Suprapubic skin (tissue), 4 donors: Measurements from ENCODE around the gene MNS1. TPM values are rescaled to one million over a fixed set of nuclear protein-coding genes. Genes with fewer than 3 reads are reported as not detected.
"Not testable (repeated sequence)": the region's sequence is repeated elsewhere in the genome, so short reads cannot be mapped to it uniquely, and the experiment has no call there.

Source experiments
- DNase-seq, 2 donors: peaks; one replicate each; pipeline ENCODE4 v3.0.0-alpha.2; 2019; ENCODE audit warnings: low spot score in 2 of 2
- H3K27ac ChIP-seq: fragments of 200-600 bp; sonication (generic); one replicate; pipeline ENCODE4 v1.5.1; 2019
- H3K27me3 ChIP-seq: fragments of 200-600 bp; sonication (generic); one replicate; pipeline ENCODE4 v1.5.1; 2019
- H3K36me3 ChIP-seq: fragments of 200-600 bp; sonication (generic); one replicate; pipeline ENCODE4 v1.5.1; 2019
- H3K4me1 ChIP-seq: fragments of 200-600 bp; sonication (generic); one replicate; pipeline ENCODE4 v1.5.1; 2019
- H3K4me3 ChIP-seq: fragments of 200-600 bp; sonication (generic); one replicate; pipeline ENCODE4 v1.5.1; 2019; ENCODE audit warnings: mild to moderate bottlenecking
- H3K9me3 ChIP-seq: fragments of 200-600 bp; sonication (generic); one replicate; pipeline ENCODE4 v1.5.1; 2019
- CTCF ChIP-seq, 2 donors: fragments of 200-600 bp in 1 of 2; fragments of 450-650 bp in 1 of 2; sonication (generic) in 1 of 2; IDR thresholded peaks; one replicate each; pipeline ENCODE4 v1.5.1; 2016 to 2019; ENCODE audit warnings: antibody characterized with exemption in 2 of 2, mild to moderate bottlenecking in 1 of 2, moderate library complexity in 1 of 2
- EP300 ChIP-seq: sonication (generic); formaldehyde crosslinking; IDR thresholded peaks from one replicate; pipeline ENCODE4 v1.6.1; 2017; ENCODE audit warnings: antibody characterized with exemption
- POLR2A ChIP-seq, 2 donors: fragments of 450-650 bp; IDR thresholded peaks; one replicate each; pipeline ENCODE4 v1.6.1; 2017; ENCODE audit warnings: antibody characterized with exemption in 2 of 2, mild to moderate bottlenecking in 2 of 2, moderate library complexity in 2 of 2
- POLR2AphosphoS5 ChIP-seq, 3 donors: sonication (generic); formaldehyde crosslinking; IDR thresholded peaks; one replicate each; pipeline ENCODE4 v1.6.1; 2017; ENCODE audit warnings: antibody characterized with exemption in 3 of 3
- WGBS: methylation state at CpG from one replicate; pipeline ENCODE4 v1.1.5; 2018; 5-methylcytosine and 5-hydroxymethylcytosine counted together
- total RNA-seq, 4 donors: library from RNA; depleted of rRNA; stranded (reverse); fragments of >200 nt; gene quantifications; one replicate each; pipeline ENCODE4 v1.1.0, GENCODE V29; 2016

Gene MNS1
- total RNA-seq, 4 donors from 2014 or later = 0.23 to 1.6 TPM; not detected in 2

GRCh38 chr15:56411122-56411749 lies 53.7 kb downstream of the MNS1 start:
- DNase-seq = no peak
- no peak for TF ChIP-seq POLR2A (IDR thresholded peaks at IDR 0.05)
- TF ChIP-seq CTCF (IDR thresholded peaks at IDR 0.05) = no peak
- TF ChIP-seq EP300 = no peak
- TF ChIP-seq POLR2AphosphoS5 (IDR thresholded peaks at IDR 0.05) = no peak
- Histone ChIP-seq H3K36me3 (no peaks in the 10 kb centered on the region), H3K4me3 (no peak overlapping the region), H3K27me3 (no peaks in the 10 kb centered on the region), H3K9me3 (peaks cover 3% of the 10 kb centered on the region), H3K27ac (no peak overlapping the region), H3K4me1 (no peaks in the 10 kb centered on the region)
- 70% methylated on average over 2 of the region's 2 CpGs for WGBS

- H3K4me3 ChIP-seq = no peak overlapping the region
- no peaks in the 10 kb centered on the region for H3K27me3 ChIP-seq
- no peak for DNase-seq
- peaks cover 5% of the 10 kb centered on the region for H3K9me3 ChIP-seq
- no peak overlapping the region for H3K27ac ChIP-seq
- no peaks in the 10 kb centered on the region for H3K4me1 ChIP-seq
- H3K36me3 ChIP-seq = no peaks in the 10 kb centered on the region
- TF ChIP-seq POLR2AphosphoS5 (IDR thresholded peaks at IDR 0.05) (no peak), CTCF (IDR thresholded peaks at IDR 0.05) (no peak), EP300 (no peak), POLR2A (IDR thresholded peaks at IDR 0.05) (no peak)
Measured at GRCh38 chr15:56410721-56411120, 54.2 kb downstream of the MNS1 start.

- H3K9me3 ChIP-seq, H3K4me3 ChIP-seq, H3K27ac ChIP-seq, H3K36me3 ChIP-seq, H3K4me1 ChIP-seq, H3K27me3 ChIP-seq: not testable (repeated sequence)
- DNase-seq = peak in 1 of 2 donors; percentile 41
- no CpG with 5 or more reads among the region's 11 CpGs for WGBS
Measured at GRCh38 chr15:56399209-56399608, 65.7 kb downstream of the MNS1 start.

- not testable (repeated sequence) for H3K27me3 ChIP-seq, H3K4me3 ChIP-seq, H3K4me1 ChIP-seq, H3K9me3 ChIP-seq, H3K27ac ChIP-seq, H3K36me3 ChIP-seq, DNase-seq
- WGBS = 91% methylated on average over 3 of the region's 3 CpGs
Measured at GRCh38 chr15:56397325-56397724, 67.6 kb downstream of the MNS1 start.

- DNase-seq = no peak
- H3K36me3 ChIP-seq = no peaks in the 10 kb centered on the region
- no peaks in the 10 kb centered on the region for H3K27me3 ChIP-seq
- no peak overlapping the region for H3K27ac ChIP-seq
- no peaks in the 10 kb centered on the region for H3K4me1 ChIP-seq
- WGBS = 75% methylated on average over 1 of the region's 1 CpG
- H3K4me3 ChIP-seq = no peak overlapping the region
- H3K9me3 ChIP-seq = no peaks in the 10 kb centered on the region
- no peak for TF ChIP-seq EP300
- no peak for TF ChIP-seq POLR2A (IDR thresholded peaks at IDR 0.05)
Measured at GRCh38 chr15:56394909-56395308, 70.0 kb downstream of the MNS1 start.

- no peak for TF ChIP-seq EP300
- no peak for TF ChIP-seq POLR2AphosphoS5 (IDR thresholded peaks at IDR 0.05)
- no peak for TF ChIP-seq POLR2A (IDR thresholded peaks at IDR 0.05)
- no peak for TF ChIP-seq CTCF (IDR thresholded peaks at IDR 0.05)
- no peak for DNase-seq
- WGBS = 100% methylated on average over 1 of the region's 1 CpG
- Histone ChIP-seq H3K4me3 (no peak overlapping the region), H3K9me3 (no peaks in the 10 kb centered on the region), H3K27me3 (no peaks in the 10 kb centered on the region), H3K36me3 (no peaks in the 10 kb centered on the region), H3K4me1 (no peaks in the 10 kb centered on the region), H3K27ac (no peak overlapping the region)
Measured at GRCh38 chr15:56393277-56393676, 71.7 kb downstream of the MNS1 start.

- 98% methylated on average over 2 of the region's 2 CpGs for WGBS
Measured at GRCh38 chr15:56390739-56391267, 74.1 kb downstream of the MNS1 start.

More at GRCh38 chr15:56390739-56391267, 74.1 kb downstream of the MNS1 start:
- TF ChIP-seq EP300 = no peak
- no peak for TF ChIP-seq CTCF (IDR thresholded peaks at IDR 0.05)
- no peak for TF ChIP-seq POLR2A (IDR thresholded peaks at IDR 0.05)
- TF ChIP-seq POLR2AphosphoS5 (IDR thresholded peaks at IDR 0.05) = no peak
- Histone ChIP-seq H3K9me3 (no peaks in the 10 kb centered on the region), H3K27ac (no peak overlapping the region), H3K4me1 (no peaks in the 10 kb centered on the region), H3K36me3 (no peaks in the 10 kb centered on the region), H3K4me3 (no peak overlapping the region), H3K27me3 (no peaks in the 10 kb centered on the region)
- no peak for DNase-seq
